ENCODE measurements around the gene TSC2.

GRCh38 chr16:2027024-2028010 is 20.5 kb upstream of the TSC2 start:
- TF ChIP-seq REST (IDR thresholded peaks at IDR 0.05; ENCODE audit: borderline replicate concordance): no peak
- no peak for TF ChIP-seq CTCF (IDR thresholded peaks at IDR 0.05; ENCODE audit: poor library complexity, severe bottlenecking)
